Colon (tissue), 2 donors: ENCODE measurements around the gene SLC25A21.
"Not testable (repeated sequence)": the region's sequence is repeated elsewhere in the genome, so short reads cannot be mapped to it uniquely, and the experiment has no call there.

Experiments
- FAIRE-seq: peaks from 2 replicates; lab custom pipeline; 2012; peaks lifted over from hg19 to GRCh38; lab: Jason Lieb, UNC
- donor health status: control.
- donor health status: control.

SLC25A21 gene

DNA sequence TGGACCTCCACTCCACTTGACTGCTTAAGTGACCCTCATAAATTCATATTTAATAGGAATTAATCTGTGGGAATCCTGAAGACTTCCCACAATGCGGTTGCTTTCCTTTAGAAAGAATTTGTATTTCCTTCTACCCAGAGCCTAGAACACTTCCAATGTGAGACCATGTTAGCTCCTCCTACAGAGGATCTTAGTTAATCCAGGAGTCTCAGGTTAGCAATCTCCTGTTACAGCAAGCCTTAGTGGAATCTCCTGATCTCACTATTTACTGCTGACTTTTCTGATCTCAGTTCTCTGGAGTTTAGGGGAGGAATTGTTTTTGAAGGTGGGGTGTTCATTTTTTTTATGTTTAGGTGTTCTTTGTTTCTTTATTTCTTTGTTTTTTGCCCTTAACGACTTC is 186.0 kb downstream of the SLC25A21 start:
- no peak for FAIRE-seq

DNA sequence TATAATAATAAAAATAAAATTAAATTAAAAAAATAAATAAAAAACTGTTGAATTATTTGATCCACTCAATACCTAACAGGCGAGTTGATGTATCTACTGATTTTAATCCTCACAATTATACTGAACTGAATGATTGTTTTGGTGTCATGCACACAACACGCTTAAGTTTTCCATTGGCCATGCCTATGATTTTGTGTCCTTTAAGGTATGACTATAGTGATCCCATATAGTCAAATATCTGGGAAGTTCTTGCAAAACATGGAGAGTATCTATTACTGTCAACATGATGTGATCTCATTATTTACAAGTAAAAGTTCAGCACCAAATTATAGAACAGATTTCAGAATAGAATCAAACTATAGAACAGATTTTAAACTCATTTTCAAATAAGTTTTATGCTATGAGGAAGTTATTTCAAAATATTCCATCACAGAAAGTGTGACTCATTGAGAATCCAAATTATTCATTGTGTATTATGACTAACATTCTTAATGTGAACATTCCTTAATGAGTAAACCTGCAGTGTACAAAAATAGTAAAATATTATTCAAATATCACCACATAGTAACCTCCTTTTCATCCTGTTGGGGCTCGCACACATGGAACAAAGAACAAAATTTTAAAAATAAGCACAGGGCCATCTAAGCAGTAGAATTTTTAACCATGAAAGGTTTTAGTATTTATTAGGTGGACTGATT is 190.4 kb downstream of the SLC25A21 start:
- FAIRE-seq, result no peak

DNA sequence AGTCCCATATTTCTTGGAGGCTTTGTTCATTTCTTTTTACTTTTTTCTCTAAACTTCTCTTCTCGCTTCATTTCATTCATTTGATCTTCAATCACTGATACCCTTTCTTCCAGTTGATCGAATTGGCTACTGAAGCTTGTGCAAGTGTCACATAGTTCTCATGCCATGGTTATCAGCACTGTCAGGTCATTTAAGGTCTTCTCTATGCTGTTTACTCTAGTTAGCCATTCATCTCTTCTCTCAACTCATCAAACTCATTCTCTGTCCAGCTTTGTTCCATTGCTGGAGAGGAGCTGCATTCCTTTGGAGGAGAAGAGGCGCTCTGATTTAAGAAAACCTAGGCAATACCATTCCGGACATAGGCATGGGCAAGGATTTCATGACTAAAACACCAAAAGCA is 192.0 kb downstream of the SLC25A21 start:
- not testable (repeated sequence) for FAIRE-seq

DNA sequence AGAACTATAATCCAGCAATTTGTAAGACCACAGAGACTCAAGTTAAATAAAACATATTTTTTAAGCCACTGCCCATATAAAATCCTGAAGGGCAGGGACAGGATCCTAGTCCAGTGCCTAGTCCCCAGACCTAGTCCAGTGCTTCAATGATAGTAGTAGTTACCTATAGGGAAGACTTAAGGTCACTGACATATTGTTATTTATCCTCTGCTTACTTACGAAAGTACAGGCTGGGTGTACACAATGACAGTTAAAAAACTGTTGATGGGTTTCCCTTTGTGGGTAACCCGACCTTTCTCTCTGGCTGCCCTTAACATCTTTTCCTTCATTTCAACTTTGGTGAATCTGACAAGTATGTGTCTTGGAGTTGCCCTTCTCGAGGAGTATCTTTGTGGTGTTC is 192.5 kb downstream of the SLC25A21 start:
- no peak for FAIRE-seq

- FAIRE-seq, result no peak
Observed at GRCh38 chr14:36976571-36977023, 195.8 kb downstream of the SLC25A21 start.

DNA sequence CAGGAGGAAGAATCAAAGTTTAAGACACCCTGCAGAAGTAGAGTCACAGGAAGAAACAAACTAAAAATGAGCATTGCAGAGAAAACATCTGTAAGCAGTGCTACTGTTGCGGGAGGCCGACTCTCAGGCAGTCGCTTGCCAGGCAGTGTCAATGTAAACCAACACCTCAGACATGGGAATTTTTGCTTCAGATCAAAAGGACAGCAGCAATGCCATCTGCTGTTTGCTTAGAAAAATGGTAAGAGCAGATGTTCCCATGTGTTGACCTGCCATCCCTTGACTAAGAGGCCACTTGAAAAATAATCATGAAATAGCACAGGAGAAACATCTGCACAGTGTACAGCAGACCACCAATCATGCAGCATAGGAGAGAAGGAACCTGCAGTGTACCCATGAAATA is 196.6 kb downstream of the SLC25A21 start:
- FAIRE-seq, result no peak

DNA sequence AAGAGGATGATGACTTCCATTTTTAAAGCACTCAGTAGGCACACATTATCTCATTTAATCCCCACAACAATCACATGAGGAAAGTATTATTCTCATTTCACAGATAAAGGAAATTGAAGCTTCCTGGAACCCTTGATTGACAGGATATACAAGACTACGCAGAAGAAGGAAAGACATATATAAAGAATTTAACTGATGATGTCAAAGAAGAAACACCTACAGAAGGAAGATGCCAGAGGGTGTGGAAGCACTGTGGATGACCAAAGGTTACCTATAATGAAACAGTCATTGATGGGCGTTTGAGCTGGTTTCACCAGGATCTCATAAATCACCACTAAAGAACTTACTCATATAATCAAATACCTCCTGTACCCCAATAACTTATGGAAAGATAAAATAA is 197.4 kb downstream of the SLC25A21 start:
- no peak for FAIRE-seq

- no peak for FAIRE-seq
Observed at GRCh38 chr14:36973806-36974442, 198.5 kb downstream of the SLC25A21 start.

DNA sequence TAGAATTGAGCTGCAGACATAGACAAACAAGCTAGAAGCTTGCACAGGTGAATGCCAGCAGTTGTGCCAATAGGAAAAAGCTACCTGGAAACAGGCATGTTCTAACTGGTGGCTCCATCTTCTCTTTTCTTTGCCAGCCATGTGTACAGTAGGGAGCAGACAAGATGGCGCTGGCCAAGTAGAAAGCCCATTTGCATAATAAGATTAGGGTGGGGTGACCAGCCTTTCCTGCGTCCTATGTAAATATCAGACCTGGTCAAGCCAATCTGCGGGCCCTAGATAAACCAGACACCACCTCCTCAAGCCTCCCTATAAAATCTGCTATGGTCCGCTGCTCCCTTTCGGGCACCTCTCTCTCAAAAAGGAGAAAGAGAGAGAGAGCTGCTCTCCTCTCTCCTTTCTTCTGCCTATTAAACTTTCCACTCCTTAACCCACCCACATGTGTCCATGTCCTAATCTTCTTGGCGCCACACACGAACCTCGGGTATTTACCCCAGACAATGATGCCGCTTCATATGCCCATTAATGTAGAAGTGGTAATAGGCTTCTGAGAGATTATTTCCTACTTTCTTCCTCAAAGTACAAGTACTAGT is 201.0 kb downstream of the SLC25A21 start:
- FAIRE-seq, result no peak

DNA sequence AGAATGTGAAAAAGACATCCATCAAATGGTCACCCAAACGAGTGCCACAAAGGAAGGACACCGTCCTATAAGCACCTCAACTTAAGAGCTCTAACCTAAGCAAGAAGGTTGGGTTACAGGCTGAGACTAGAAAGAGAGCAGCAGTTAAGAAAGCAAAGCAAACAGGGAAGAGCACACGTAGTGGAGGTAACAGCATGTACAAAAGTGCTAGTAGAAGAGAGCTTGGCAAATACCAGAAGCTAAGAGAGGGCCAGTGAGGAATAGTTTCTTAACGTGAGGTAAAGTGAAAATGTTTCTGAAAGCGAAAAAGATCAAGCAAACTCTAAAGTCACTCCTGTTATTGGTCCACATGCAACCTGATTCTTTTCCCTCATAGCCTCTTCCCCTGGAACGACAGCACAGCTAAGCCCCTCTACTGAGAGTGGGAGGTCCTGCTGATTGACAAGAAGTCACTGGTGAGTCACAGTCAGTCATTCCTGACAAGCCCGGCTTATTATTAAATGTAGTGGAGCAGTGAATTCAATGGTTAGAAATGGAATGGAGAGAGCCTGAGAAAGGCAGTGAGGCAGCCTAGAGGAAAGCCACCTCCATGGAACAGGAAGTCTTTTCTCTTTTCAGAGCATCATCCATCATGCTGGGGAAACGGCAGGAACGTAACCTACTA is 204.4 kb downstream of the SLC25A21 start:
- FAIRE-seq, result no peak

GRCh38 chr14:36955967-36956366 is 216.4 kb downstream of the SLC25A21 start:
- FAIRE-seq, result no peak

DNA sequence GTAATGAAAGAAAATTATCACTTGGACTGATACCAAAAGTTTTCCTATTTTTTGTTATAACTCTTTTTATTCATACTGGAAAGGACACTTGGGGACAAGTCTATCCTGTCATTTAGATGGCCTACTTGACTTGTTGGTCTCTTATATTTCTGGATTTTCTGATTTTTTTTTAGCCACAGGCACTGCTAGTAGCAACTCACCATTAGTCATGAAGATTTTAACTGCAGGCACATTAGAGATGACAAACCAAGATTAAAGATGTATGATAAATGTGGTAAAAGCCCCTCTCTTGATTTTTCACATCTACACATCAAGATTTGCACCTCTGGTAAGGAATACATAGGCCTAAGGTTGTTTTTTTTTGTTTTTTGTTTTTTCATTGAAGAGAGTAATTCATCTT is 217.0 kb downstream of the SLC25A21 start:
- FAIRE-seq, result no peak

- no peak for FAIRE-seq
Observed at GRCh38 chr14:36952689-36953088, 219.7 kb downstream of the SLC25A21 start.

DNA sequence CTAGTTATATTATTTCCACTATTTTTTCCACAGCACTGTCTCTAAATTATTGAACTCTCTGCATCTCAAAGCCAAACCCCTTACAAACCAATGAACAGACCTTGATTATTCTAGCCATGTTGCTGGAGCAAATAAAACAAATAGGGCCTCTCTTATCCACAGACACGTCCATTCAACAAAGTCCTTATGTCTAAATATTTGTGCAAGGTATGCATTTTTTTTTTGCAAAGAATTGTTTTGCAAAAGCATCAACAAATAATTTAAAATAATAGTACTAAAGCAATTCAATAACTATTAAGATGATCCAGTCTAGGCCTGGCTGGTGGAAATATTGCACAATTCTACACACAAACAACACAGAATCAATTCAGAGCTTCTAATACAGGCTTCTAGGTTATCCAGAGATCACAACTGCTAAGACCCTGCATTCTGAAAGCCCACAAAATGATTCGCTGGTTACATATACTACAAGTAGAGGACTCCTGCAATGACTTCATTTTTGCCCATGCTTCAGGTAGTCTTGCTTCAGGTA is 221.0 kb downstream of the SLC25A21 start:
- no peak for FAIRE-seq

- FAIRE-seq, result no peak
Observed at GRCh38 chr14:36950812-36951211, 221.6 kb downstream of the SLC25A21 start.

DNA sequence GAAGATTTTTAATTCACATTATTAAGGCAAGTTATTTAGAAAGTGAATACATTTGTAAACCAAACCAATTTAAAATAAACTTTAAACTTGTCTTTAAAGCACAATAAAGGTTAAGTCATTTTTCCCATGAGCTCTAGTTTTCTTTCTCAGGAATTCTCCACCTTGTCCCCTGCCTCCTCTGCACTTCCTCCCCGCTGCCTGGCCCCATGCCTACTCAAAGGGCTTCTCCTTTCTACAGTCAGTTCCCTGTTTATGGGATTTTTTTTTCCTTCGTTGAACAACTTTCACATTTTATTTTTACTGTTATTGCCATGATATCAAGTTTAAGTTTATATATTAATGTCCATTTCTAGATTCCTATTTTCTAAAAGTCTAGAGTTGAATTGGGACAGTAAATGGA is 223.0 kb downstream of the SLC25A21 start:
- FAIRE-seq, result no peak

DNA sequence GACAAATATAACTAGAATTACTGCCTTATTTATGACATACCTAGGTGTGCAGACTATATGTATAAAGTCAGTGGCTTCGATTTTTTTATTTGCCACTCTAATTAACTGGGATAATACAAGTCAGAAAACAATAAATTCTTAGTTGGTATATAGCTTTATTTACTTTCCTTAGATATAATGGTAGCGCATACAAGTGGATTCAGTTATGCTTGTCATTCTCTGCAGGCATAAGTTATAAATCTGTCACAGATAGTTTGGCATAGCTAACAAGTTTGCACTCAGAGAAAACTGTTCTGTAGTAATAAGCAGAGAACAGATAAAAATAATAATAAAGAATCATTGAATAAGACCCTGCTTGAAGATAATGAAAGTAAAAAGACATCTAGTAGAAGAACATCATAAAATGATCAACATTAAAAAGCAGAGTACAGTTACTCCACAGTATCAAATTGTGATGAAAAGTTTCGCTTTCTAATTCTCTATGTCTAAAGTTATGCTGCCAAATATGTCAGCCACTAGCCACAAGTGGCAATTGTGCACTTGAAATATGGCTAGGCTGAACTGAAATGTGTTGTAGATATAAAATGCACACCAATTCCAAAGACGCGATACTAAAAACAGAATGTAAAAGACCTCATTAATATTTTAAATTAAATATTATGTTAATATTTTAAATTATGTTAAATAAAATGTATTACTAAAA is 224.1 kb downstream of the SLC25A21 start:
- FAIRE-seq, result no peak

- FAIRE-seq, result no peak
Observed at GRCh38 chr14:36947362-36947761, 225.0 kb downstream of the SLC25A21 start.

DNA sequence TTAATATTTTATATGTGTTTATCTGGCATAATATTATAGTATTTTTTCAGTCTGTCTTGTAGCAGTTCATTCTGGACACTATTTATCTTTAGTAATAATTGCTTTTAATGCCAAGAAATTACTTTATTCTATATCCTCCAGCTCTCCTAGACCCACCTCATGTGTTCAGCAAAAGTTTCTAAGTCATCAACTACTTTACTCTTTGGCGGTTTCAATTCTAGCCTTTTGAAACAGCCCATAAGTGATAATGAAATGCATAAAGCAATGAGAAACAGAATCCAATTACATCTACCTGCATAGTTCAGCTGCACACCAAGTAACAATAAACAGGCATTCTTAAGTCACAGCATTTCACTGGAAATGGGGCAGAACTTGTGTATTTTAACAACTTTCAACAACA is 225.5 kb downstream of the SLC25A21 start:
- no peak for FAIRE-seq

DNA sequence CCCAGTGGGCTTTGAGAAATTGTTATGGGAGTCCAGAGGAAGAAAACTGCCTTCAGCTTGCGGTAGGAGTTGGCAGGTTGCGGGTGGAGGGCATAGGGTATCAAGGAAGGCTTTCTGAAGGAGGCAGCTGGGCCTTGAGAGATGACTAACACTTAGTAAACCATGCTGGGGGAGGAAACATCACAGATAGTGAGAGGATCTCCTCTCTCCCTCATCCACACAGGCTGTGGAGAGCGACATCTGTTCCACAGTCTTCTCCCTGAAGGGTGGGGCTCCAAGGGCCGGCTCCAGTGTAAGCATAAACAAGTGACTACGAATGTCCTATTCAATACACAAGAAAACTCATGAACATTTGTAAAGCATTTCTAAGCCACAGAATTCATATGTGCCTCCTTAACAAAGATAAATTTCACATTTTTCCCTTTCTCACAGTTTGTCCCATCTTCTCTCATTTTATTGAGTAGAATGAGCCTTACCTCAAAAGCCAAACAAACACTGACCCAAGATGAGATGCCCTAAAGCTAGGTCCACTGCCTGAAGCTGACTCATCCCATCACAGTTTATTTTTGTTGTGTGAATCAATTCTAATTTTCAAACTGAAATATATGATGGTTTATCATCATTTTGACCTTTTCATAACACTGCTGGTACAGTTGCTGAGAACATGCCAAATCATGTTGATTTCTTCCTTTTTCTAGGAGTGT is 227.9 kb downstream of the SLC25A21 start:
- FAIRE-seq, result no peak

GRCh38 chr14:36942522-36943245 is 229.7 kb downstream of the SLC25A21 start:
- no peak for FAIRE-seq
